CD4-positive, CD25-positive, alpha-beta regulatory T cell (primary cell): ENCODE results near the gene DVL2. TPM values are rescaled to one million over a fixed set of nuclear protein-coding genes. Genes with fewer than 3 reads are reported as not detected.

ENCODE experiments used
- ATAC-seq, 2 donors: fragments of 150-1000 bp; cut with Tn5 transposase; one replicate each; pipeline ENCODE4 v1.10.0; 2021; ENCODE audit warnings: low read depth in 2 of 2, moderate number of reproducible peaks in 2 of 2, moderate library complexity in 1 of 2
- DNase-seq, 3 donors: peaks; one replicate each; pipeline versions ENCODE4 v3.0.0 to v3.0.0-alpha.2; 2012 to 2022; ENCODE audit warnings: mixed read lengths in 1 of 3
- H3K27ac ChIP-seq: one replicate; pipeline ENCODE4 v1.7.0; 2013; ENCODE audit warnings: mild to moderate bottlenecking, low read length; ENCODE audit not compliant: insufficient read depth, poor library complexity, severe bottlenecking
- H3K27me3 ChIP-seq: one replicate; pipeline ENCODE4 v1.7.0; 2013; ENCODE audit warnings: low read length; ENCODE audit not compliant: control insufficient read depth, insufficient read depth
- H3K36me3 ChIP-seq: one replicate; pipeline ENCODE4 v1.7.0; 2013; ENCODE audit warnings: mild to moderate bottlenecking, low read length, moderate library complexity; ENCODE audit not compliant: control insufficient read depth, insufficient read depth
- H3K4me1 ChIP-seq: 2 replicates; pipeline ENCODE4 v1.7.0; 2013; ENCODE audit warnings: mild to moderate bottlenecking, low read length; ENCODE audit not compliant: insufficient read depth, control insufficient read depth, poor library complexity, severe bottlenecking
- H3K4me3 ChIP-seq: one replicate; pipeline ENCODE4 v1.7.0; 2013; ENCODE audit warnings: low read depth, mild to moderate bottlenecking, low read length, moderate library complexity
- H3K9me3 ChIP-seq, 2 experiments: 1 replicate in 1 of 2; 2 replicates in 1 of 2; pipeline ENCODE4 v1.7.0; 2013; ENCODE audit warnings: low read length in 2 of 2, mild to moderate bottlenecking in 1 of 2, moderate library complexity in 1 of 2; ENCODE audit not compliant: control insufficient read depth in 2 of 2
- H3K27ac Mint-ChIP-seq, 3 donors: one replicate each; pipeline ENCODE4 v1.8.0; 2020 to 2022; ENCODE audit warnings: mild to moderate bottlenecking in 3 of 3, mixed read lengths in 3 of 3, moderate library complexity in 2 of 3
- H3K27me3 Mint-ChIP-seq: one replicate; pipeline ENCODE4 v1.8.0; 2022; ENCODE audit warnings: mild to moderate bottlenecking, mixed read lengths
- H3K36me3 Mint-ChIP-seq: one replicate; pipeline ENCODE4 v1.8.0; 2020; ENCODE audit warnings: mixed read lengths
- H3K4me1 Mint-ChIP-seq, 4 donors: one replicate each; pipeline ENCODE4 v1.8.0; 2020 to 2022; ENCODE audit warnings: mixed read lengths in 4 of 4, mild to moderate bottlenecking in 1 of 4
- H3K4me3 Mint-ChIP-seq, 4 donors: one replicate each; pipeline ENCODE4 v1.8.0; 2020 to 2022; ENCODE audit warnings: mild to moderate bottlenecking in 4 of 4, mixed read lengths in 4 of 4, moderate library complexity in 3 of 4
- H3K9me3 Mint-ChIP-seq, 7 donors: one replicate each; pipeline ENCODE4 v1.8.0; 2020 to 2022; ENCODE audit warnings: mixed read lengths in 7 of 7, mild to moderate bottlenecking in 3 of 7, moderate library complexity in 2 of 7
- polyA plus RNA-seq, 4 donors: library from polyadenylated mRNA; unstranded; fragments of 300-500 nt; fragmentation: Illumina TruSeq; gene quantifications; one replicate each; pipeline ENCODE4 v1.2.3, GENCODE V29; 2021
- total RNA-seq: library from RNA; stranded (reverse); gene quantifications from one replicate; pipeline ENCODE4 v1.2.3, GENCODE V29; 2022

Gene DVL2
- total RNA-seq: 35.8 TPM
- 10 to 100 TPM; 10.5 to 19.4 (median 15.7) TPM for polyA plus RNA-seq

DNA sequence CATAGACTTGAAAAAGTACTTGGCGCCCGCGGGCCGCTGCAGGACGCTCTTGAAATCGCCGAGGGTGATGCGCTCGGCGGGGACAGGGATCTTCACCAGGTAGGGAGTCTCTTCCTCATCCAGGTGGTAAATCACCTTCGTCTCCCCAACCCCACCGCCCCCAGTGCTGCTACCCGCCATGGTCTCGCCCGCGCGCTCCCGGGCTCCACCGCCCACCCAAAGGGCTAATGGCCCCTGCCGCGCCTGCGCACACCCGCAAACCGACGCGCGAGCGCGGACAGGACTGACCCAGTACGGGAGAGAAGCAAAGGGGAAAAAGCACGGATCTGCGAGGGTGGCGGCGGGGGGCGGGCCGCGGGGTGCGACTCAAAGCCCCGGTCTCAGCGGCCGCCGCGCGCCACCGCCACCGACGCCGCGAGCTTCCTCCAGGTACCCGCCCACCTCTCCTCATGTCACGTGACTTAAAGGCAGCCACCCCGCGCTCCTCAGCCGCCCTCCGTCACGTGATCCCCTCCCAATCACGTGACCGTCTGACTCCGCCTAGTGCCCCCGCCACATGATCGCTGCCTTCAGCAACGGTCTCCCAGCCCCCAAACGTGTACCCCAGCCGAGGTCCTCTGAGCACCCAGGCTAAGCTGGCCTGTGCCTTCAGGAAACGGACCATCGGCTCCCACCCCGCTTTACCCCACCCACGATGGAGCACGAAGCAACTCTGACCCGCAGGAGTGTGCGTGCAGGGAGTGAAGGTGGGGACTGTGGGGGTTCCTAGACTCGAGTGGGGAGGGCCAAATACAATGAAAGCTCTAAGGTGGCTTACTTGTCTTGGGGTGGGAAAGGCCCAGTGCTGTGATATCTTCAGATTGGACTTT is at the start of gene DVL2:
Gene DVL2, minus strand, starts transcription at position 435 of the 869 bp plus-strand sequence. Its CDS starts 255 bp downstream, at position 180.
- peak within 1 kb of the TSS; percentile 81 for H3K27ac ChIP-seq
- ATAC-seq (peak; percentile 60 to 62), DNase-seq (peak; percentile 94 to 96 (median 95))
- H3K27me3 ChIP-seq: no peaks in the 10 kb centered on the region
- Mint-ChIP-seq H3K4me1 (peaks cover 10 to 59% (median 34%) of the 10 kb centered on the region in 4 donors), H3K9me3 (no peaks in the 10 kb centered on the region), H3K27me3 (no peaks in the 10 kb centered on the region), H3K27ac (peak within 1 kb of the TSS; percentile 90 to 92 (median 91)), H3K36me3 (peaks cover 16% of the 10 kb centered on the region), H3K4me3 (peak within 1 kb of the TSS; percentile 89 to 97 (median 94))
- peaks cover 30% of the 10 kb centered on the region for H3K4me1 ChIP-seq
- no peaks in the 10 kb centered on the region for H3K9me3 ChIP-seq
- H3K36me3 ChIP-seq: peaks cover 30% of the 10 kb centered on the region
- H3K4me3 ChIP-seq: peak within 1 kb of the TSS; percentile 93

DNA sequence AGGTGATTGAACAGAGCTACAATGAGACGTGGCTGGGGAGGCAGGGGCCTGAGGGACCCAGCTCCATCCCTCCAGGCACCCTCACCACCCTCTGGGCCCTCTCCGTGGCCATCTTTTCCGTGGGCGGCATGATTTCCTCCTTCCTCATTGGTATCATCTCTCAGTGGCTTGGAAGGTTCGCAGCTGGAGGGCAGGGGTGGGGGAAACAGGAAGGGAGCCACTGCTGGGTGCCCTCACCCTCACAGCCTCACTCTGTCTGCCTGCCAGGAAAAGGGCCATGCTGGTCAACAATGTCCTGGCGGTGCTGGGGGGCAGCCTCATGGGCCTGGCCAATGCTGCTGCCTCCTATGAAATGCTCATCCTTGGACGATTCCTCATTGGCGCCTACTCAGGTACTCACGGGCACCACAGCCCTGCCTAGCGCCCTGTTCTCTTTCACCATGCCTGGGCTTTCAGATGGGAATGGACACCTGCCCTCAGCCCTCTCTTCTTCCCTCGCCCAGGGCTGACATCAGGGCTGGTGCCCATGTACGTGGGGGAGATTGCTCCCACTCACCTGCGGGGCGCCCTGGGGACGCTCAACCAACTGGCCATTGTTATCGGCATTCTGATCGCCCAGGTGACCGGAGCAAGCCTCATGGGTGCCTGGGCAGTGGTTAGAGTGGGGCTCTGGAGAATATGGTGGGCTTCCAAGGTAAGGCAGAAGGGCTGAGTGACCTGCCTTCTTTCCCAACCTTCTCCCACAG is 49.3 kb upstream of the DVL2 start:
- H3K36me3 Mint-ChIP-seq: no peaks in the 10 kb centered on the region
- H3K27ac Mint-ChIP-seq: no peak overlapping the region
- H3K9me3 Mint-ChIP-seq: peaks cover 0 to 1% (median 0%) of the 10 kb centered on the region in 7 donors
- peaks cover 21% of the 10 kb centered on the region for H3K4me1 ChIP-seq
- H3K27ac ChIP-seq: no peak overlapping the region
- DNase-seq (no peak), ATAC-seq (no peak)
- peaks cover 2% of the 10 kb centered on the region for H3K27me3 ChIP-seq
- no peak overlapping the region for H3K4me3 ChIP-seq
- H3K36me3 ChIP-seq: no peaks in the 10 kb centered on the region
- peak overlapping the region in 1 of 4 donors; percentile 59 for H3K4me3 Mint-ChIP-seq
- no peaks in the 10 kb centered on the region for H3K9me3 ChIP-seq
- H3K27me3 Mint-ChIP-seq: peaks cover 63% of the 10 kb centered on the region
- peaks cover 0 to 31% (median 12%) of the 10 kb centered on the region in 4 donors for H3K4me1 Mint-ChIP-seq

DNA sequence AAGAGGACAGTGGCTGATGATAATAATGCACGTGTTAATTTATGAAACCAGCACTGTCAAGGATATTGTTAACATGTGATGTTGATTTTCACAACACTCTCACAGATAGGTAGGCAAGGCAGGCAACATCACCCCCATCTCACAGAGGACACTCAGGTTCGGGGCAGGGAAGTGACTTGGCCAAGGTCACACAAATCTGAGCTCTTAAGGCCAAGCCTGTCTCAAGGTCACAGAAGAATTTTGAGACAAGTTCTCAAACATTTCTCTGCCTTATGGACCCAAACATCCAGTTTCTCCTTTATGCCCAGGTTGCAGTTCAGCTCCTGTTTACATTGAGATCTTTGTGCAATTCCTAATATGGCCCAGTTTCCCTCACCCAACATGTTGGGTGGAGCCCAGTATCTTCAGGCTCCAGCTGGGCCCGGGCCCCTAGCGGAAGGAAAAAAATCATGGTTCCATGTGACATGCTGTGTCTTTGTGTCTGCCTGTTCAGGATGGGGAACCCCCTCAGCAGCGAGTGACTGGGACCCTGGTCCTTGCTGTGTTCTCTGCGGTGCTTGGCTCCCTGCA is 48.5 kb upstream of the DVL2 start:
- H3K4me1 Mint-ChIP-seq: peaks cover 0 to 31% (median 12%) of the 10 kb centered on the region in 4 donors
- DNase-seq: no peak
- peak overlapping the region in 3 of 4 donors; percentile 47 to 59 (median 50) for H3K4me3 Mint-ChIP-seq
- no peak overlapping the region for H3K27ac Mint-ChIP-seq
- no peaks in the 10 kb centered on the region for H3K36me3 Mint-ChIP-seq
- Histone ChIP-seq H3K36me3 (no peaks in the 10 kb centered on the region), H3K27me3 (peaks cover 2% of the 10 kb centered on the region), H3K27ac (no peak overlapping the region), H3K4me3 (no peak overlapping the region), H3K4me1 (peaks cover 21% of the 10 kb centered on the region), H3K9me3 (no peaks in the 10 kb centered on the region)
- no peak for ATAC-seq
- peaks cover 0 to 1% (median 0%) of the 10 kb centered on the region in 7 donors for H3K9me3 Mint-ChIP-seq
- peaks cover 55% of the 10 kb centered on the region for H3K27me3 Mint-ChIP-seq

DNA sequence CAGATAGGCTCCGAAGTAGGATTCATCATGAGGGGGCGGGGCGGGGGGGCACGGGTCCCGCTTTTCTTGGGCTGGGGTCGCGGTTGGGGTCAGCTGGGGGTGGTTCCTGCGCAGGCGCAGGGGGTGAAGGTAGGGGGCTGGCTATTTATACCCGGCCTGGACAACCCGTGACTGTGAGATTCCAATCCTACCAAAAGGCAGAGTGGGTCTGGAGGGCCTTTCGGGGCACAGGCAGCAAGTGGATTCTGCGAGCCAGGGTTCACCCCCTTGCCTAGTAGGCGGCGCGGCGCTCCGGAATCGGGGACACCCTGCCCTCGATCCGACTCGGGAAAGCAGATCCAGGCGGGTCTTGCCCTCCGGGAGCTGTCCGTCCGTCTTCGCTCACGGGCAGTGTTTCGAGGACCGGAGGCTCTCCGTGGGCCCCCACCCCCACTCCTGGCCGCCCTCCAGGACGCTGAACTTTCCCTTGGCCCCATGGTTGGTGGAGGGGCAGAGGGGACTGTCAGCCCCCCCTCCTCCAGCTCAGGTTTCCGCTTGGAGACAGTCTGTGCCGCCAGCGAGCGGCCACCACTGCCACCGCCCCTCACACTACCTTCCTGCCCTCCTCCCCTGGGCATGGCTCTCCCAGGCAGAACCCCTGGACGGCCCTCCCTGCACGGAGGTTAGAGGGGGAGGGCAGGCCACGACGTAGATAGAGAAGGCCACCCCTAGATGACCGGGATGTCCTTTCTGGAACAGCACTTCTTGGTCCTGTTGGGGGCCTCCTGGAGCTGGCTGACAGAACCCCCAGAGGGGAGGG is 47.8 kb upstream of the DVL2 start:
- H3K27me3 ChIP-seq: peaks cover 2% of the 10 kb centered on the region

DNA sequence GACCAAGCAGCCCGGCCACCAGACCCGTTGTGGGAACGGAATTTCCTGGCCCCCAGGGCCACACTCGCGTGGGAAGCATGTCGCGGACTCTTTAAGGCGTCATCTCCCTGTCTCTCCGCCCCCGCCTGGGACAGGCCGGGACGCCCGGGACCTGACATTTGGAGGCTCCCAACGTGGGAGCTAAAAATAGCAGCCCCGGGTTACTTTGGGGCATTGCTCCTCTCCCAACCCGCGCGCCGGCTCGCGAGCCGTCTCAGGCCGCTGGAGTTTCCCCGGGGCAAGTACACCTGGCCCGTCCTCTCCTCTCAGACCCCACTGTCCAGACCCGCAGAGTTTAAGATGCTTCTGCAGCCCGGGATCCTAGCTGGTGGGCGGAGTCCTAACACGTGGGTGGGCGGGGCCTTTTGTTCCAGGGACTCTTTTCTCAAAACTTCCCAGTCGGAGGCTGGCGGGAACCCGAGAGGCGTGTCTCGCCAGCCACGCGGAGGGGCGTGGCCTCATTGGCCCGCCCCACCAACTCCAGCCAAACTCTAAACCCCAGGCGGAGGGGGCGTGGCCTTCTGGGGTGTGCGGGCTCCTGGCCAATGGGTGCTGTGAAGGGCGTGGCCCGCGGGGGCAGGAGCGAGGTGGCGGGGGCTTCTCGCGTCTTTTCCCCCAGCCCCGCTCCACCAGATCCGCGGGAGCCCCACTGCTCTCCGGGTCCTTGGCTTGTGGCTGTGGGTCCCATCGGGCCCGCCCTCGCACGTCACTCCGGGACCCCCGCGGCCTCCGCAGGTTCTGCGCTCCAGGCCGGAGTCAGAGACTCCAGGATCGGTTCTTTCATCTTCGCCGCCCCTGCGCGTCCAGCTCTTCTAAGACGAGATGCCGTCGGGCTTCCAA is 47.0 kb upstream of the DVL2 start, which contains the start of gene SLC2A4:
Gene SLC2A4, plus strand, starts transcription at position 645 of the 879 bp plus-strand sequence. Its CDS starts 217 bp downstream, at position 862.
- no peaks in the 10 kb centered on the region for H3K36me3 Mint-ChIP-seq
- Histone ChIP-seq H3K27ac (no peak within 1 kb of the TSS), H3K4me1 (peaks cover 21% of the 10 kb centered on the region), H3K27me3 (peaks cover 2% of the 10 kb centered on the region), H3K9me3 (no peaks in the 10 kb centered on the region), H3K4me3 (peak within 1 kb of the TSS; percentile 48), H3K36me3 (no peaks in the 10 kb centered on the region)
- H3K4me3 Mint-ChIP-seq: peak within 1 kb of the TSS; percentile 82 to 87 (median 86)
- peaks cover 51% of the 10 kb centered on the region for H3K27me3 Mint-ChIP-seq
- peak; percentile 60 to 82 (median 71) for DNase-seq
- peaks cover 0 to under 1% (median 0%) of the 10 kb centered on the region in 7 donors for H3K9me3 Mint-ChIP-seq
- peak; percentile 46 to 61 for ATAC-seq
- peak within 1 kb of the TSS in 1 of 3 donors; percentile 73 for H3K27ac Mint-ChIP-seq
- peaks cover 0 to 31% (median 12%) of the 10 kb centered on the region in 4 donors for H3K4me1 Mint-ChIP-seq

More for the DNA sequence above, 47.8 kb upstream of the DVL2 start:
- H3K4me1 ChIP-seq: peaks cover 21% of the 10 kb centered on the region
- H3K36me3 ChIP-seq: no peaks in the 10 kb centered on the region
- DNase-seq: no peak
- Mint-ChIP-seq H3K27ac (no peak overlapping the region), H3K27me3 (peaks cover 53% of the 10 kb centered on the region), H3K4me3 (peak overlapping the region; percentile 46 to 85 (median 70)), H3K9me3 (peaks cover 0 to 1% (median 0%) of the 10 kb centered on the region in 7 donors), H3K36me3 (no peaks in the 10 kb centered on the region), H3K4me1 (peaks cover 0 to 31% (median 12%) of the 10 kb centered on the region in 4 donors)
- no peak overlapping the region for H3K27ac ChIP-seq
- no peak overlapping the region for H3K4me3 ChIP-seq
- no peak for ATAC-seq
- H3K9me3 ChIP-seq: no peaks in the 10 kb centered on the region

DNA sequence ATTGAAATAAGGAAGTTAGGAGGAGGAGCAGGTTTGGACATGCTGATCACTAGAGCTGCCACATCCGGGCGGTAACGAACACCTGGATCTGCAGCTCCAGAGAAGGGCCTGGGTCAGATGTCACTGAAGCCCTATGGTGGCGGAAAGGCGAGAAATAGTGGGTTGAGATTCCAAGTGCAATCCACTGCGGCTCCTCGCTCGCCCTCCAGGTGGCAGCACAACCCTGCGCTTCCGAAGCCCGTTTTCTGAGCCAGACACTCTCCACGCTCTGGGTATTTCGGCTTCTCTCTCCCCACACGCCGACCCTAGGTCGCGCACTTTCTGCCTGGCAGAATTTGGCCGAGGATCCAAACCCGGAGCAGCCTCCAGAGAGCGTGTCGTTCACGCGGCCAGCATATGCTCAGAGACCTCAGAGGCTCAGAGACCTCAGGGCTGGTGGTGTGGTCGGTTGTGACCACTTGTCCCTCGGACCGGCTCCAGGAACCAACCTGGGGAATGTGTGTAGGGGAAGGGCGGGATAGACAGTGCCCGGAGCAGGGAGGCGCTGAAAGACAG is 46.3 kb upstream of the DVL2 start:
- DNase-seq: peak; percentile 76 to 86 (median 85)
- Histone ChIP-seq H3K4me3 (peak overlapping the region; percentile 48), H3K36me3 (no peaks in the 10 kb centered on the region), H3K27ac (no peak overlapping the region), H3K9me3 (no peaks in the 10 kb centered on the region), H3K27me3 (no peaks in the 10 kb centered on the region), H3K4me1 (peaks cover 21% of the 10 kb centered on the region)
- peak overlapping the region in 1 of 3 donors; percentile 73 for H3K27ac Mint-ChIP-seq
- ATAC-seq: peak; percentile 89 to 91
- peak overlapping the region; percentile 82 to 87 (median 86) for H3K4me3 Mint-ChIP-seq
- no peaks in the 10 kb centered on the region for H3K36me3 Mint-ChIP-seq
- H3K27me3 Mint-ChIP-seq: peaks cover 49% of the 10 kb centered on the region
- no peaks in the 10 kb centered on the region for H3K9me3 Mint-ChIP-seq
- peaks cover 0 to 31% (median 12%) of the 10 kb centered on the region in 4 donors for H3K4me1 Mint-ChIP-seq
